Spleen (tissue), 11 donors: ENCODE results near the gene CEMIP. TPM values are rescaled to one million over a fixed set of nuclear protein-coding genes. Genes with fewer than 3 reads are reported as not detected.

Source experiments
- DNase-seq: peaks from one replicate; pipeline ENCODE4 v3.0.0-alpha.2; 2020
- H3K27ac ChIP-seq, 8 donors: fragments of 200-600 bp; sonication (generic) in 7 of 8; 1 replicate in 4 of 8; 2 replicates in 4 of 8; pipeline versions ENCODE4 v1.5.0 to v1.8.0; 2016 to 2021; ENCODE audit warnings: inconsistent platforms in 4 of 8, mild to moderate bottlenecking in 4 of 8, moderate library complexity in 1 of 8
- H3K27me3 ChIP-seq, 7 donors: fragments of 200-600 bp; sonication (generic) in 6 of 7; replicated peaks in 1 of 7; 1 replicate in 4 of 7; 2 replicates in 3 of 7; pipeline versions ENCODE4 v1.5.0 to v1.8.0; 2016 to 2021; ENCODE audit warnings: inconsistent platforms in 3 of 7, mild to moderate bottlenecking in 1 of 7
- H3K36me3 ChIP-seq, 6 donors: fragments of 200-600 bp; sonication (generic) in 5 of 6; 1 replicate in 4 of 6; 2 replicates in 2 of 6; pipeline versions ENCODE4 v1.5.0 to v1.8.0; 2016 to 2021; ENCODE audit warnings: inconsistent platforms in 2 of 6
- H3K4me1 ChIP-seq, 6 donors: fragments of 200-600 bp; sonication (generic) in 5 of 6; 1 replicate in 3 of 6; 2 replicates in 3 of 6; pipeline versions ENCODE4 v1.5.0 to v1.8.0; 2016 to 2021; ENCODE audit warnings: inconsistent platforms in 3 of 6
- H3K4me3 ChIP-seq, 8 donors: fragments of 200-600 bp; sonication (generic) in 7 of 8; 1 replicate in 4 of 8; 2 replicates in 4 of 8; pipeline versions ENCODE4 v1.5.0 to v1.8.0; 2016 to 2021; ENCODE audit warnings: inconsistent platforms in 4 of 8, mild to moderate bottlenecking in 4 of 8, moderate library complexity in 2 of 8
- H3K9me3 ChIP-seq, 8 donors: fragments of 200-600 bp; sonication (generic) in 7 of 8; 1 replicate in 4 of 8; 2 replicates in 4 of 8; pipeline versions ENCODE4 v1.5.0 to v1.8.0; 2016 to 2021; ENCODE audit warnings: inconsistent platforms in 4 of 8
- CTCF ChIP-seq, 11 experiments: fragments of 200-600 bp in 7 of 11; fragments of 450-650 bp in 4 of 11; sonication (generic) in 4 of 11; IDR thresholded peaks in 8 of 11; conservative IDR thresholded peaks in 3 of 11; 1 replicate in 7 of 11; 2 replicates in 4 of 11; pipeline versions ENCODE4 v1.4.0 to v1.8.0; 2016 to 2021; ENCODE audit warnings: antibody characterized with exemption in 11 of 11, inconsistent platforms in 4 of 11, mild to moderate bottlenecking in 1 of 11
- POLR2A ChIP-seq, 3 donors: fragments of 450-650 bp; IDR thresholded peaks; one replicate each; pipeline ENCODE4 v1.5.1; 2017; ENCODE audit warnings: antibody characterized with exemption in 3 of 3, mild to moderate bottlenecking in 1 of 3
- POLR2AphosphoS5 ChIP-seq, 3 donors: sonication (generic); formaldehyde crosslinking; IDR thresholded peaks; one replicate each; pipeline ENCODE4 v1.5.1; 2017; ENCODE audit warnings: antibody characterized with exemption in 3 of 3
- WGBS, 5 donors: extraction: QIAGEN DNeasy Blood & Tissue Kit in 3 of 5; methylation state at CpG; one replicate each; pipeline versions ENCODE4 v1.1.5 to v1.1.7; 2013 to 2018; 5-methylcytosine and 5-hydroxymethylcytosine counted together
- intact Hi-C: fragments of 100-400 bp; cut with DNase I; formaldehyde crosslinking; loops from one replicate; pipeline ENCODE4 v1.15.0; 2023; ENCODE audit warnings: low total_unique reads
- polyA plus RNA-seq, 3 donors: library from polyadenylated mRNA; stranded (reverse); fragments of 200-250 nt; gene quantifications; one replicate each; pipeline ENCODE4 v1.2.1, GENCODE V29; 2013
- total RNA-seq, 7 donors: library from RNA; depleted of rRNA in 3 of 7; stranded (reverse); fragments of >200 nt in 3 of 7; fragmentation: NEBNext Ultra II Directional in 4 of 7; extraction: Animal tissue kit (Norgen Biotek cat#: 25700) in 4 of 7; gene quantifications; one replicate each; pipeline versions ENCODE4 v1.1.0 to v1.2.1, GENCODE V29; 2016 to 2021
- donor health status: healthy with polysubstance abuse.
- donor health status: DM: no; HTN: no; CAD: no; lungs with moderate emphysema.
- donor health status: DM: no; HTN: no; CAD: no.
- donor health status: Bipolar disorder and iron deficiency.
- donor health status: healthy.
- donor health status: DM: no; HTN: no; CAD: no.
- donor health status: DM: yes; HTN: yes; CAD: no.

The CEMIP gene
- total and polyA plus RNA-seq, 10 donors = 0.20 to 3.0 (median 1.0) TPM; not detected in 1

DNA sequence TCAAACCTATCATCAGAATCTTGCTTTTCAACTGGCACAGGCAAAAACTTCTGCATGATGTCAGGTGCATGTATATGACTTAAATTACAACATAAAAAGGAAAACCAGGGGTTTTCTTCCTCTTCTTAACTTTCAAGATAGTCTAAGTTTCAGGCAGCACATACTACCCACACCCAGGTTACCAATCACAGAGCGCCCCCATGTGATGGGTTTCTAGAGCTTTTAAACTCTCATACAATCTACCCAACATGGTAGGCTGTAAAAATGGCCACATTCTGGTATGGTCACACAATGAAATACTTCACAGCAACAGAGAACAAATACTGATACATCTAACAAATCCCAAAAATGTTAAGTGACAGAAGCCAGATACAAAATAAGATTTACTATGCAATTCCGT lies 203.0 kb downstream of the CEMIP start:
- peaks cover 17 to 64% (median 44%) of the 10 kb centered on the region in 6 donors for H3K4me1 ChIP-seq
- WGBS, 5 donors = 86 to 99% (median 93%) methylated on average over 2 of the region's 2 CpGs
- no peak overlapping the region for H3K4me3 ChIP-seq
- peak overlapping the region in 1 of 8 donors; percentile 7 for H3K27ac ChIP-seq
- intact Hi-C loops = loop anchor here (5.0 kb wide), 1 partner anchor 285 kb away; no protein-coding TSS in a partner anchor
- H3K27me3 ChIP-seq = no peaks in the 10 kb centered on the region
- no peak for TF ChIP-seq POLR2AphosphoS5 (IDR thresholded peaks at IDR 0.05)
- no peak for TF ChIP-seq CTCF (IDR thresholded peaks at IDR 0.05 in 8 of 11, conservative IDR thresholded peaks at IDR 0.05 in 3 of 11)
- TF ChIP-seq POLR2A (IDR thresholded peaks at IDR 0.05) = no peak
- no peak for DNase-seq
- no peaks in the 10 kb centered on the region for H3K9me3 ChIP-seq
- H3K36me3 ChIP-seq = peaks cover 4 to 62% (median 39%) of the 10 kb centered on the region in 6 donors

DNA sequence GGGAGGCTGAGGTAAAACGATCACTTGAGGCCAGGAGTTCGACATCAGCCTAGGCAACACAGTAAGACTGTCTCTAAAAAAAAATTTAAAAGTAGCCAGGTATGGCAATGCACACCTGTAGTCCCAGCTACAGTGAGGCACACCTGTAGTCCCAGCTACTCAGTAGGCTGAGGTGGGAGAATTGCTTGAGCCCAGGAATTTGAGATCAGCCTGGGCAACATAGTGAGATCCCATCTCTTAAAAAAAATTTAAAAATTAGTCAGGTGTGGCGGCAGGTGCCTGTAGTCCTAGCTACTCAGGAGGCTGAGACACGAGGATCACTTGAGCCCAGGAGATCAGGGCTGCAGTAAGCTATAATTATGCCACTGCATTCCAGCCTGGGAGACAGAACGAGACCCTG lies 203.7 kb downstream of the CEMIP start:
- Histone ChIP-seq H3K27ac (no peak overlapping the region), H3K4me3 (no peak overlapping the region), H3K4me1 (peaks cover 19 to 64% (median 45%) of the 10 kb centered on the region in 6 donors), H3K27me3 (no peaks in the 10 kb centered on the region), H3K36me3 (peaks cover 4 to 55% (median 38%) of the 10 kb centered on the region in 6 donors), H3K9me3 (no peaks in the 10 kb centered on the region)
- no peak for DNase-seq
- WGBS, 5 donors = 83 to 97% (median 92%) methylated on average over 5 of the region's 5 CpGs
- intact Hi-C loops = loop anchor here (5.0 kb wide), 1 partner anchor 284 kb away; no protein-coding TSS in a partner anchor
- TF ChIP-seq POLR2AphosphoS5 (IDR thresholded peaks at IDR 0.05) (no peak), CTCF (IDR thresholded peaks at IDR 0.05 in 8 of 11, conservative IDR thresholded peaks at IDR 0.05 in 3 of 11) (no peak), POLR2A (IDR thresholded peaks at IDR 0.05) (no peak)

- intact Hi-C loops = loop anchor here (5.0 kb wide), 1 partner anchor 282 kb away; no protein-coding TSS in a partner anchor
- WGBS, 5 donors = 22 to 36% (median 26%) methylated on average over 9 of the region's 9 CpGs
Measured at GRCh38 chr15:80984856-80985255, 205.7 kb downstream of the CEMIP start.

DNA sequence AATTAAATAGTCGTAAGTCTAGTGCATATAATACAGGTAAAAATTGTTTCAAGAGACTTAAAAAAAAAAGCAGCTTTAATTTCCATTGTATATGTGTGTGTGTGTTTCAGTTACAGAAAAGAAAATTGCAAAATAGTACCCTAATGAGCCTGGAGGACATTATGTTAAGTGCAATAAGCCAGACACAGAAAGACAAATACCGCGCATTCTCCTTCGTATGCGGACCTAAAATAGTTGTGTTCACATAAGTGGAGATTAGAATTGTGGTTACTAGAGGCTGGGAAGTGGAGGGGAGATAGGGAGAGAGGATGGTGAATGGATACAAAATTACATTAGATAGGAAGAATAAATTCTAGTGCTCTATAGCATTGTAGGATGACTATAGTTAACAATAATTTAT lies 206.8 kb downstream of the CEMIP start:
- H3K9me3 ChIP-seq = no peaks in the 10 kb centered on the region
- peaks cover 0 to 24% (median 11%) of the 10 kb centered on the region in 6 donors for H3K36me3 ChIP-seq
- 89 to 95% (median 94%) methylated on average over 5 of the region's 5 CpGs for WGBS, 5 donors
- no peaks in the 10 kb centered on the region for H3K27me3 ChIP-seq
- H3K27ac ChIP-seq = peak overlapping the region in 4 of 8 donors; percentile 78 to 84 (median 80)
- intact Hi-C loops = no loop called here
- H3K4me3 ChIP-seq = no peak overlapping the region
- DNase-seq = no peak
- no peak for TF ChIP-seq CTCF (IDR thresholded peaks at IDR 0.05 in 8 of 11, conservative IDR thresholded peaks at IDR 0.05 in 3 of 11)
- TF ChIP-seq POLR2AphosphoS5 (IDR thresholded peaks at IDR 0.05) = no peak
- TF ChIP-seq POLR2A (IDR thresholded peaks at IDR 0.05) = no peak
- H3K4me1 ChIP-seq = peaks cover 30 to 89% (median 66%) of the 10 kb centered on the region in 6 donors

More at GRCh38 chr15:80984856-80985255, 205.7 kb downstream of the CEMIP start:
- TF ChIP-seq POLR2A (IDR thresholded peaks at IDR 0.05) (no peak), POLR2AphosphoS5 (IDR thresholded peaks at IDR 0.05) (peak in 1 of 3 donors; percentile 55)
- DNase-seq = no peak
- H3K4me1 ChIP-seq = peaks cover 29 to 78% (median 56%) of the 10 kb centered on the region in 6 donors
- H3K27ac ChIP-seq = peak overlapping the region; percentile 60 to 84 (median 80)
- H3K36me3 ChIP-seq = peaks cover 1 to 35% (median 21%) of the 10 kb centered on the region in 6 donors
- peak overlapping the region in 1 of 8 donors; percentile 36 for H3K4me3 ChIP-seq
- no peaks in the 10 kb centered on the region for H3K27me3 ChIP-seq
- no peaks in the 10 kb centered on the region for H3K9me3 ChIP-seq
